HG02840 (cell line): ENCODE data around the gene ACADL.
"Not testable (repeated sequence)": the region's sequence is repeated elsewhere in the genome, so short reads cannot be mapped to it uniquely, and the experiment has no call there.

ENCODE experiments used
- ATAC-seq: cut with Tn5 transposase; IDR thresholded peaks from one replicate; pipeline ENCODE4 v1.9.1; 2021; ENCODE audit warnings: mild to moderate bottlenecking, moderate library complexity, moderate number of reproducible peaks; ENCODE audit not compliant: unreplicated experiment, low FRiP score

Gene ACADL

GRCh38 chr2:210203558-210203957 is 21.7 kb downstream of the ACADL start:
- no peak for ATAC-seq

GRCh38 chr2:210203147-210203546 is 22.1 kb downstream of the ACADL start:
- no peak for ATAC-seq

- no peak for ATAC-seq
These were observed 25.4 kb downstream of the ACADL start for GRCh38 chr2:210199854-210200253.

- no peak for ATAC-seq
These were observed 26.0 kb downstream of the ACADL start for GRCh38 chr2:210199186-210199765.

- no peak for ATAC-seq
These were observed 26.9 kb downstream of the ACADL start for GRCh38 chr2:210198326-210198725.

GRCh38 chr2:210197720-210198119 is 27.5 kb downstream of the ACADL start:
- ATAC-seq, result no peak

- ATAC-seq, result no peak
These were observed 30.0 kb downstream of the ACADL start for GRCh38 chr2:210195101-210195852.

GRCh38 chr2:210190345-210190744 is 34.9 kb downstream of the ACADL start:
- no peak for ATAC-seq

GRCh38 chr2:210189452-210190138 is 35.7 kb downstream of the ACADL start:
- ATAC-seq, result no peak

GRCh38 chr2:210188755-210189154 is 36.5 kb downstream of the ACADL start:
- ATAC-seq, result no peak

- no peak for ATAC-seq
These were observed 37.1 kb downstream of the ACADL start for GRCh38 chr2:210188190-210188589.

GRCh38 chr2:210183936-210184335 is 41.3 kb downstream of the ACADL start:
- ATAC-seq, result not testable (repeated sequence)

GRCh38 chr2:210181606-210182088 is 43.6 kb downstream of the ACADL start:
- ATAC-seq, result not testable (repeated sequence)

- not testable (repeated sequence) for ATAC-seq
These were observed 44.1 kb downstream of the ACADL start for GRCh38 chr2:210181033-210181605.

GRCh38 chr2:210180477-210180876 is 44.8 kb downstream of the ACADL start:
- no peak for ATAC-seq

GRCh38 chr2:210179351-210179990 is 45.8 kb downstream of the ACADL start:
- ATAC-seq, result no peak

GRCh38 chr2:210177769-210178168 is 47.5 kb downstream of the ACADL start:
- no peak for ATAC-seq

- not testable (repeated sequence) for ATAC-seq
These were observed 48.1 kb downstream of the ACADL start for GRCh38 chr2:210177115-210177514.

GRCh38 chr2:210174086-210174485 is 51.2 kb downstream of the ACADL start:
- ATAC-seq, result no peak

- no peak for ATAC-seq
These were observed 53.0 kb downstream of the ACADL start for GRCh38 chr2:210172219-210172575.
